HG02938 (cell line): ENCODE measurements around the gene USP31.

ENCODE experiments used
- ATAC-seq: cut with Tn5 transposase; IDR thresholded peaks from one replicate; pipeline ENCODE4 v1.9.1; 2021; ENCODE audit warnings: mild to moderate bottlenecking, moderate library complexity; ENCODE audit not compliant: unreplicated experiment

The USP31 gene

GRCh38 chr16:23132775-23133463, 16.3 kb downstream of the USP31 start:
- no peak for ATAC-seq

- no peak for ATAC-seq
Measured at GRCh38 chr16:23131931-23132621, 17.2 kb downstream of the USP31 start.

GRCh38 chr16:23131436-23131835, 17.8 kb downstream of the USP31 start:
- no peak for ATAC-seq

- ATAC-seq: no peak
Measured at GRCh38 chr16:23131036-23131435, 18.2 kb downstream of the USP31 start.

GRCh38 chr16:23129686-23130085, 19.6 kb downstream of the USP31 start:
- no peak for ATAC-seq

- ATAC-seq: no peak
Measured at GRCh38 chr16:23128056-23128455, 21.2 kb downstream of the USP31 start.

- ATAC-seq: no peak
Measured at GRCh38 chr16:23125277-23125676, 24.0 kb downstream of the USP31 start.

- ATAC-seq: no peak
Measured at GRCh38 chr16:23124315-23124714, 24.9 kb downstream of the USP31 start.

- no peak for ATAC-seq
Measured at GRCh38 chr16:23122144-23122543, 27.1 kb downstream of the USP31 start.

GRCh38 chr16:23121024-23121423, 28.2 kb downstream of the USP31 start:
- no peak for ATAC-seq

GRCh38 chr16:23120562-23120961, 28.7 kb downstream of the USP31 start:
- ATAC-seq: no peak

- ATAC-seq: no peak
Measured at GRCh38 chr16:23119570-23119969, 29.7 kb downstream of the USP31 start.

- no peak for ATAC-seq
Measured at GRCh38 chr16:23114131-23114904, 34.9 kb downstream of the USP31 start.

GRCh38 chr16:23113185-23113584, 36.1 kb downstream of the USP31 start:
- ATAC-seq: no peak

GRCh38 chr16:23110257-23110899, 38.9 kb downstream of the USP31 start:
- ATAC-seq: no peak

GRCh38 chr16:23107936-23108335, 41.3 kb downstream of the USP31 start:
- ATAC-seq: no peak

- no peak for ATAC-seq
Measured at GRCh38 chr16:23107117-23107516, 42.1 kb downstream of the USP31 start.

- ATAC-seq: no peak
Measured at GRCh38 chr16:23105309-23105708, 43.9 kb downstream of the USP31 start.

- no peak for ATAC-seq
Measured at GRCh38 chr16:23104032-23104955, 45.0 kb downstream of the USP31 start.

- no peak for ATAC-seq
Measured at GRCh38 chr16:23103603-23104002, 45.6 kb downstream of the USP31 start.
